RPMI8226 (cell line): Measurements from ENCODE around the gene PPARD.

Source experiments
- DNase-seq: peaks from one replicate; pipeline ENCODE4 v3.0.0-alpha.2; 2015

PPARD gene

GRCh38 chr6:35358086-35358485 is 15.7 kb downstream of the PPARD start:
- DNase-seq, result no peak

GRCh38 chr6:35359346-35359743 is 17.0 kb downstream of the PPARD start:
- DNase-seq, result no peak

GRCh38 chr6:35359744-35360348 is 17.5 kb downstream of the PPARD start:
- no peak for DNase-seq

- peak; percentile 28 for DNase-seq
Measured at GRCh38 chr6:35360349-35361138, 18.2 kb downstream of the PPARD start.

GRCh38 chr6:35362200-35362599 is 19.8 kb downstream of the PPARD start:
- no peak for DNase-seq

GRCh38 chr6:35363293-35363750 is 21.0 kb downstream of the PPARD start:
- no peak for DNase-seq

GRCh38 chr6:35365594-35366203 is 23.3 kb downstream of the PPARD start:
- DNase-seq, result no peak

- no peak for DNase-seq
Measured at GRCh38 chr6:35366204-35366596, 23.8 kb downstream of the PPARD start.

GRCh38 chr6:35367646-35368037 is 25.3 kb downstream of the PPARD start:
- DNase-seq, result no peak

- DNase-seq, result no peak
Measured at GRCh38 chr6:35368038-35368887, 25.9 kb downstream of the PPARD start.

GRCh38 chr6:35370124-35370741 is 27.9 kb downstream of the PPARD start:
- DNase-seq, result peak; percentile 28

GRCh38 chr6:35370785-35371493 is 28.6 kb downstream of the PPARD start:
- peak; percentile 20 for DNase-seq

- no peak for DNase-seq
Measured at GRCh38 chr6:35371494-35372262, 29.3 kb downstream of the PPARD start.

GRCh38 chr6:35372633-35373032 is 30.3 kb downstream of the PPARD start:
- no peak for DNase-seq

GRCh38 chr6:35376281-35376680 is 33.9 kb downstream of the PPARD start:
- no peak for DNase-seq

- DNase-seq, result no peak
Measured at GRCh38 chr6:35377002-35377401, 34.6 kb downstream of the PPARD start.

- DNase-seq, result no peak
Measured at GRCh38 chr6:35378261-35378660, 35.9 kb downstream of the PPARD start.

GRCh38 chr6:35381132-35381531 is 38.8 kb downstream of the PPARD start:
- DNase-seq, result no peak

GRCh38 chr6:35382015-35382414 is 39.7 kb downstream of the PPARD start:
- DNase-seq, result no peak

- DNase-seq, result no peak
Measured at GRCh38 chr6:35385457-35386202, 43.3 kb downstream of the PPARD start.
